GM19193 (cell line): ENCODE results near the gene CUX1.

Experiments
- POLR2A ChIP-seq: IDR thresholded peaks from 4 replicates; pipeline ENCODE4 v1.6.1; 2011; ENCODE audit not compliant: insufficient read depth, insufficient read length; ENCODE audit errors: extremely low read depth

Gene CUX1

GRCh38 chr7:102069931-102070629 is 252.7 kb downstream of the CUX1 start:
- no peak for TF ChIP-seq POLR2A

DNA sequence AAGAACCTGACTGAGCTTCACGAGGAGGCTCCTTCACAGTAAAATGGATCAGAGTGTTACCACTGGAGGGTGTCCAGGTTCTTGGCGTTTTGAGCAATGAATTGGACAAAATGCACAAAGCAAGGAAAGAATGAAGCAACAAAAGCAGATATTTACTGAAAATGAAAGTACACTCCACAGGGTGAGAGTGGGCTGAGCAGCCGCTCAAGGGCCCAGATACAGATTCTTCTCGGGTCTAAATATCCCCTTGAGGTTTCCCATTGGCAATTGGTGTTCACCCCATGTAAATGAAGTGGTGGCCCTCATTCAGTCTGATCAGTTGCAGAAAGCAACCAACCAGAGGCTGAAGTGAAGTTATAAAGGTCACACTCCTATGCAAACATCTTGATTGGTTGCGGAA is 254.6 kb downstream of the CUX1 start:
- TF ChIP-seq POLR2A: no peak

GRCh38 chr7:102072636-102073209 is 255.3 kb downstream of the CUX1 start:
- TF ChIP-seq POLR2A: no peak

GRCh38 chr7:102073931-102074880 is 256.8 kb downstream of the CUX1 start:
- TF ChIP-seq POLR2A: no peak

DNA sequence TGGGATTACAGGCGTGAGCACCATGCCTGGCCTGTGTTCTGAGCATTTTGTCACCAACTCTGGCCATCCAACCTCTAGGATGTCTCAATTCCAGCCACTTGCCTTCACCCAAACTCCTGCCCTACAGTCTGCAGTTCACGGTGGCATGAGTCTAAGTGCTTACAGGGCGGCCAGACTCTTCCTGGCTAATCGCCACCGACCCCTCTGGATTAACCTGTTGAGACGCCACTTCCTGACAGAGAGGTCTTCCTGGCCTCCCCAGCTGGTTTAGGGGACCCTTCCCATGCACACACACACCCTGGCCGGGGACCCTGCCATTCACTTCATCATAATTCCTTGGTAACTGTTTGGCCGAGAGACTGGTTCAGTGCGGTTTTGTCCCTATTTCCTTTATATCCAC is 257.7 kb downstream of the CUX1 start:
- no peak for TF ChIP-seq POLR2A

- TF ChIP-seq POLR2A: no peak
These were observed 258.2 kb downstream of the CUX1 start for GRCh38 chr7:102075553-102076135.

DNA sequence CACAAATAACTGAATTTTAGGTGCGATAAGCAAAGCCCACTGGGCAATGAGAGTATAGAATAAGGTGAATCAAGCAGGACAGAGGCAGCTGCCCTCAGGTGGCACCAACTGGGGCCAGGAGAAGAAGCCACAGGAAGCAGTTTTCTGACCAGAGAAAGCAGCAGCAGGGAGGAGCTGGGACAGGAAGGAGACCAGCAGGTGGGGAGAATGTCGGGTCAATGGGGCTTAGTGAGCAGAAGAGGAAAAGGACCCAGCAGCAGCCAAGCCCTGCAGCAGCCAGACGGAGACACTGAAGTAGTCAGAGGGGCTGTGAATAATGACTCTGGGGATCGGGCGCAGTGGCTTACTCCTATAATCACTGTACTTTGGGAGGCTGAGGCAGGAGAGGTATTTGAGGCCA is 259.7 kb downstream of the CUX1 start:
- TF ChIP-seq POLR2A: no peak

DNA sequence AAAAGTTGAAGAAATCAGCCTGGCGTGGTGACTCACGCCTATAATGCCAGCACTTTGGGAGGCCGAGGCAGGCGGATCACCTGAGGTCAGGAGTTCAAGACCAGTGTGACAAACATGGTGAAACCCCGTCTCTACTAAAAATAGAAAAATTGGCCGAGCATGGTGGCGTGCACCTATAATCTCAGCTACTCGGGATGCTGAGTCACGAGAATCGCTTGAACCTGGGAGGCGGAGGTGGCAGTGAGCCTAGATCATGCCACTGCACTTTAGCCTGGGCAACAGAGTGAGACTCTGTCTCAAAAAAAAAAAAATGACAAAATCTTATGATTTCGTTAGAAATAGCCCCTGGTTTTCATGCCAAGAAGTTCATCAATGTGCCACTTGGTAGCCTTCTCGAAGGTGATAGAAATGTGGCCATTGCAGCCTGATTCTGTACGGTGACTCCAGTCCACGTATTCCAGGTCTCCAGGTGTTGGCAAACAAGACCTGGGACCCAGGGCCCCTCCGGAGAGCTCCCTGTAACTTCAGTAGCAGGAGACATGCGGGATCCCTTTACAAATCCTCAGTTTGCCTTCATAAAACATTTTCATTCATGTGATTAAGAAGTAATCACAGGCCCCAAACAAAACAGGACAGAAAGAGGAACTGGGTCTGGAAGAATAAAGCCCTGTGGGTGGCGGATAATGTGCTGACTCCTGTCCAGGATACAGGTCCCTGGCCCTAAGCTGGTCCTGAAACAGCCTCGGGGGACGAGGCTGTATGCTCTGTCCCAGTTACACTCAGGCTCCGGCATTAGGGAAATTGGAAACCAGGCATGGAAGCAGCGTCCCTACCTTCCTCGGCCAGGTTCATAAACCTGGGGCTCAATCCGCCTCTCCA is 262.0 kb downstream of the CUX1 start:
- TF ChIP-seq POLR2A: no peak

DNA sequence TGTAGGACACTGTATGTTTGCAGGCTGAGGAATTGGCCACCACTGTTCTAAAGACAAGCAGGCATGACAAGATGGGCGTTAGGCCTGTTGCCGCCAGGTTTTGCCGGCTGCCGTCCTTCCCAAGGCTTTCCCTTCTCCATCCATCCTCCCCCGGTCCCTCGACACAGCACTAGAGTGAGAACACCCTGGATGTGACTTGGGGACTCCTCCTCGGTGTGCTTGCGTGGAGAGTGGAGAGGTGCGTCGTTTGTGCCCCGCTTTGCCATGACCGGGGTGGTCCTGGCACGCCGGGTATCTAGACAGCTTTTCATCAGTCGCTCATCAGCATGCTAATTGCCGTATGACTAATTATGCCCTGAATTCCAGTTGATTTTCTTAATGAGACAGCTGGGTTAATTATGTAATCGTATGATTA is 262.6 kb downstream of the CUX1 start:
- TF ChIP-seq POLR2A: no peak

DNA sequence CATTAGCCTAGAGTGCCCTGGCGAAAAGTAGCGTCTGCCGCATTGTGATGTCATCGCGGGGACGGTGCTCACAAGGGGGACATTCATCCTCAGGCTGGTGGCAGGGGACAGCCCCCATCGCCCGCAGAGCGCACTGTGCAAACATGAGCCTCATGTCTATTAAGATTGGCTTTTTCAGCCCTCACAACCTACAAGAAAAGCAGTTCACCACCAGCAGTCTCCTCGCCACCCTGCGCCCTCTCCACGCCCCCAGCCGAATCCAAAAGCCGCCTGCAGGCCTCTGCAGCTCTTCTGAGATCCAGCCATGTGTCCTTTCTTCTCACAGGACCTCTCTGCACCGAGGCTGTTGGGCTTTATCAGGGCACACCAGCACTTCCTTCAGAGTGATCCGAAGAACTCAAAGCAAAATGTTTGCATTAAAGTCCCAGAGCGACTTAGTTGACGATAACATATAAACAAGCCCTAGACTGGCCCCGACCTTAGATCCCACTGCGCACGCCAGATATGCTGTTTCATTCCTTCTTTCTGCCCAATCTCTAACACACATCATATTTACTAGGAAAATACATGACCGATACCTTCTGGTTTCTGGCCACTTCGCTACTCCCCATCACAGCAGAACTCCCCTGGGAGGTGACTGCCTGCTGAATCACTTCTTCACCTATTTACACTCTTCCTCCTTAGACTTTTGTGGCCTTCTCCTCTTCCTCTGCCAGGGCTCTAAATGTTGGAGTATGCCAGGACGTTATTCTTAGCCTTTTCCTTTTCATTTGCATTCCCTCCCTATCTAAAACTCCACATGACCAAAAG is 263.2 kb downstream of the CUX1 start:
- TF ChIP-seq POLR2A: no peak

DNA sequence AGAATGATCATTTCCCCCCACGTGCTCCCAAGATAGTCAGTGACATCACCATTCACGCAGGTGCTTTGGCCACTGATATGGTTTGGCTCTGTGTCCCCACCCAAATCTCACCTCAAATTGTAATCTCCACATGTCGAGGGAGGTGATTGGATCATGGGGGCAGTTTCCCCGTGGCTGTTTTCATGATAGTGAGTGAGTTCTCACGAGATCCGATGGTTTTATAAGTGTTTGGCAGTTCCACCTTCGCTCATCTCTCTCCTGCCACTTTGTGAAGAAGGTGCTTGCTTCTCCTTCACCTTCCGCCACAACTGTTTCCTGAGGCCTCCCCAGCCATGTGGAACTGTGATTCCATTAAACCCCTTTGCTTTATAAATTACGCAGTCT is 263.8 kb downstream of the CUX1 start:
- no peak for TF ChIP-seq POLR2A

DNA sequence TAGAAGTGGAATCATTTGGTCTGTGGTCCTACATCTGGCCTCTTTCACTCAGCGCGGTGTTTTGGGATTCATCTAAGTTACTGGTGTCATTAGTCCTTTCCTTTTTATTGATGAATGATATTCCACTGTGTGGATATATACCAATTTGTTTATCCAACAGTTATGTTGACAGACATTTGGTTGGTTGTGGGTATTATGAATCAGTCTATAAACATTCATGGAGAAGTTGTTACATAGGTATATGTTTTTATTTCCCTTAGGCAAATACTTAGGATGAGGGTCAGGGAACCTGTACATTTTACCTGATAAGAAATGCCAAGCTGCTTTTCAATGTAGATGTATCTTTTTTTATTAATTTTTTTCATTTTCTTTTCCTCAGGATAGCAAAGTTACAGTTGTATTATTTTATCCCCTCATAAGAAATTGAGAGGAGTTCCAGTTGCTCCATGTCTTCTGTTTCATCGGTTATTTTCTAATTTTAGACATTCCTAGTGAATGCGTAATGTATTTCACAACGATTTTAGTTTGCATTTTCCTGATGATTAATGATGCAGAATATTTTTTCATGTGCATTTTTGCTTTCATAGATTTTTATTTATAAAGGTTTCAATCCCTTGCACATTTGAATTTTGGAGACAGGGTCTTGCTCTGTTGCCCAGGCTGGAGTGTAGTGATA is 265.4 kb downstream of the CUX1 start:
- TF ChIP-seq POLR2A: no peak

GRCh38 chr7:102085218-102085772 is 267.9 kb downstream of the CUX1 start:
- TF ChIP-seq POLR2A: no peak
